Chondrocyte (in vitro differentiated cells): ENCODE data around the gene PSMA7. TPM values are rescaled to one million over a fixed set of nuclear protein-coding genes. Genes with fewer than 3 reads are reported as not detected.
A peak's percentile ranks its signal among the peaks of the same experiment; 100 is the strongest.

Experiments
- DNase-seq: peaks from one replicate; pipeline ENCODE4 v3.0.0; 2021; ENCODE audit warnings: mixed read lengths, low spot score
- H3K27ac Mint-ChIP-seq: one replicate; pipeline ENCODE4 v1.8.0; 2021; ENCODE audit warnings: mild to moderate bottlenecking, moderate library complexity, mixed read lengths; ENCODE audit not compliant: unreplicated experiment
- H3K27me3 Mint-ChIP-seq: 2 replicates; pipeline ENCODE4 v1.8.0; 2021; ENCODE audit warnings: low read depth, mixed read lengths
- H3K36me3 Mint-ChIP-seq: 2 replicates; pipeline ENCODE4 v1.8.0; 2021; ENCODE audit warnings: low read depth, mixed read lengths
- H3K4me1 Mint-ChIP-seq: 2 replicates; pipeline ENCODE4 v1.8.0; 2021; ENCODE audit warnings: low read depth, mild to moderate bottlenecking, mixed read lengths
- H3K4me3 Mint-ChIP-seq: one replicate; pipeline ENCODE4 v1.8.0; 2021; ENCODE audit warnings: mild to moderate bottlenecking, moderate library complexity, mixed read lengths; ENCODE audit not compliant: unreplicated experiment
- H3K9me3 Mint-ChIP-seq: 2 replicates; pipeline ENCODE4 v1.8.0; 2021; ENCODE audit warnings: low read depth, mixed read lengths
- total RNA-seq: library from RNA; stranded (reverse); gene quantifications from 3 replicates; pipeline ENCODE4 v1.2.1, GENCODE V29; 2021
- TF ChIP-seq, protein P1 (sequence below): fragments of 200-600 bp; sonication (generic); IDR thresholded peaks from 2 replicates; pipeline ENCODE4 v1.5.0; 2021; ENCODE audit warnings: antibody characterized with exemption, mild to moderate bottlenecking, moderate library complexity

PSMA7 gene
- total RNA-seq, 1 donor from 2014 or later, result 226 TPM

DNA sequence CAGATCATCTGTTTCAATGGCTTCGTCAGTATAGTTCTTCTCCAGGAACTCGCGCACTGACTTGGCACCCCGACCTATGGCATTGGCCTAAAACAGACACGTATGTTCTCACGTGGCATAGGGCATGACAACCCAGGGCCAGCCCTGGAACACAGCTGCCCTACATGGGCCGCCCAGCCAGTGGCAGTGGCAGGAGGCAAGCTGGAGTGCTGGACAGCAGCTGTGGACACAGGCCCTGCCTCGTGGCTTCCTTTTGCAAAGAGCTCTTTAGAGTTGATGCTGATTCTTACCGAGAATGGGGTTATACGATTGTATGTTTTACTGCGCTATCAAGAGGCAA lies 5.0 kb downstream of the PSMA7 start:
- Mint-ChIP-seq H3K27ac (peak overlapping the region; percentile 37), H3K36me3 (peaks cover 31% of the 10 kb centered on the region), H3K4me1 (peaks cover 24% of the 10 kb centered on the region), H3K4me3 (no peak overlapping the region), H3K9me3 (no peaks in the 10 kb centered on the region), H3K27me3 (no peaks in the 10 kb centered on the region)
- no peak for DNase-seq
- TF ChIP-seq, protein P1, sequence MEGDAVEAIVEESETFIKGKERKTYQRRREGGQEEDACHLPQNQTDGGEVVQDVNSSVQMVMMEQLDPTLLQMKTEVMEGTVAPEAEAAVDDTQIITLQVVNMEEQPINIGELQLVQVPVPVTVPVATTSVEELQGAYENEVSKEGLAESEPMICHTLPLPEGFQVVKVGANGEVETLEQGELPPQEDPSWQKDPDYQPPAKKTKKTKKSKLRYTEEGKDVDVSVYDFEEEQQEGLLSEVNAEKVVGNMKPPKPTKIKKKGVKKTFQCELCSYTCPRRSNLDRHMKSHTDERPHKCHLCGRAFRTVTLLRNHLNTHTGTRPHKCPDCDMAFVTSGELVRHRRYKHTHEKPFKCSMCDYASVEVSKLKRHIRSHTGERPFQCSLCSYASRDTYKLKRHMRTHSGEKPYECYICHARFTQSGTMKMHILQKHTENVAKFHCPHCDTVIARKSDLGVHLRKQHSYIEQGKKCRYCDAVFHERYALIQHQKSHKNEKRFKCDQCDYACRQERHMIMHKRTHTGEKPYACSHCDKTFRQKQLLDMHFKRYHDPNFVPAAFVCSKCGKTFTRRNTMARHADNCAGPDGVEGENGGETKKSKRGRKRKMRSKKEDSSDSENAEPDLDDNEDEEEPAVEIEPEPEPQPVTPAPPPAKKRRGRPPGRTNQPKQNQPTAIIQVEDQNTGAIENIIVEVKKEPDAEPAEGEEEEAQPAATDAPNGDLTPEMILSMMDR, result no peak

GRCh38 chr20:62137478-62138203 lies 5.6 kb downstream of the PSMA7 start:
- Mint-ChIP-seq H3K27me3 (no peaks in the 10 kb centered on the region), H3K9me3 (no peaks in the 10 kb centered on the region), H3K36me3 (peaks cover 32% of the 10 kb centered on the region), H3K4me1 (peaks cover 24% of the 10 kb centered on the region), H3K4me3 (no peak overlapping the region), H3K27ac (peak overlapping the region; percentile 37)
- TF ChIP-seq, protein P1, result no peak
- DNase-seq, result no peak

DNA sequence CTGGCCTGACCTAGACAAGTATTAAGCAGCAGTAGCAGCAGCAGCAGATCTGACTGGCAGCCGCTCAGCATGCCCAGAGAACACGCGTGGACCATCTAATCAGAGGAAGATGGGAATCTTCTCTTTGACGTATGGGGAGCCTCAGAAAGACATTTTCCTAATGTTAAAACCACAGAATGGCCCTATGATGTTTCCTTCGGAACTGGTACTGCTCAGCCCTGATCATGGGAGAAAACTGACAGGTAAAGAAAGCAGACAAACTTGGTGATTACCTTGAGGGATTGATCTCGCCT lies 6.2 kb downstream of the PSMA7 start:
- Mint-ChIP-seq H3K4me1 (peaks cover 20% of the 10 kb centered on the region), H3K9me3 (no peaks in the 10 kb centered on the region), H3K27me3 (no peaks in the 10 kb centered on the region), H3K36me3 (peaks cover 38% of the 10 kb centered on the region), H3K4me3 (no peak overlapping the region), H3K27ac (no peak overlapping the region)
- DNase-seq, result no peak
- TF ChIP-seq, protein P1, result peak; percentile 60

DNA sequence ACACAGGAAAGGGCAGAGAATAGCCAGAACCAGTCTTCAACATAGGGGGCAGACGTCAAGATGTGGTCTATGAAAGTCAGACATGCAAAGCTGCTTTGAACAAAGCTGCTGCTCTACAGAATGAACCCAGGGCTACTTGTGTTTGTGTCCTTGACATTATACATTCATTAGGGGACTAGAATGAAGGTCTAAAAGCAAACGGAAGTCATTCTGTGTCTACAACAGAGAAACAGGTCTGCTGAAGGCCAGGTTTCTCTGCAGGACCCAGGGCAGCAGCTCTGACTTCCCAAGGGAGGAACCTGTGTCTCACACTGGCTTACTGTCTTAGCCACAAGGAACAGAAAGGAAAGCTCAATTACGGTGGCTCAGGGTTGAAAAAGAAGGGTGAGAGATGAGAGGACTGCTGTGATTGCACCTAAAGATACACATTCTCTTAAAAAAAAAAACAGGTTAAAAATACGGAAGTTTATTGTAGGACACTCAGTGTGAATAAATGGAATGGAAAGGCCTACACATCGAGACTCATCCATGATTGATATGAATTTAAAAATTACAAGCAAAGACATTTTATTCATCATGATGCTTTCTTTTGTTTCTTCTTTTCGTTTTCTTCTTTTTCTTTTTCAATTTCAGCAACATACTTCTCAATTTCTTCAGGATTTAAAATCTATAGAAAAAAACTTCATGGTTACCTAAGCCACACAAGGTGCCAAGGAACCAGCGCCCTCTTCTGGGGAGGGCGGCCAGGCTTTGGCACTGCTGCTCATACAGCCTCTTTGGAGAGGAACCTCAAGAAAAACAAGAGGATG lies 6.7 kb downstream of the PSMA7 start:
- Mint-ChIP-seq H3K4me3 (no peak overlapping the region), H3K4me1 (peaks cover 15% of the 10 kb centered on the region), H3K9me3 (no peaks in the 10 kb centered on the region), H3K27me3 (no peaks in the 10 kb centered on the region), H3K27ac (peak overlapping the region; percentile 37), H3K36me3 (peaks cover 42% of the 10 kb centered on the region)
- DNase-seq, result no peak
- TF ChIP-seq, protein P1, result peak; percentile 85

- DNase-seq, result no peak
- no peaks in the 10 kb centered on the region for H3K9me3 Mint-ChIP-seq
- TF ChIP-seq, protein P1, result no peak
- H3K4me1 Mint-ChIP-seq, result peaks cover 7% of the 10 kb centered on the region
- no peaks in the 10 kb centered on the region for H3K27me3 Mint-ChIP-seq
- no peak overlapping the region for H3K27ac Mint-ChIP-seq
- H3K36me3 Mint-ChIP-seq, result peaks cover 47% of the 10 kb centered on the region
- no peak overlapping the region for H3K4me3 Mint-ChIP-seq
Observed at GRCh38 chr20:62135573-62136266, 7.5 kb downstream of the PSMA7 start.
